B cell (primary cell): ENCODE measurements around the gene DLG2.

Experiments used
- CTCF ChIP-seq: fragments of 200-600 bp; IDR thresholded peaks from one replicate; pipeline ENCODE4 v1.8.0; 2022; ENCODE audit warnings: antibody characterized with exemption, mild to moderate bottlenecking
- EZH2 ChIP-seq: IDR thresholded peaks from 2 replicates; pipeline ENCODE4 v1.6.1; 2012; ENCODE audit warnings: borderline replicate concordance, low read depth, mild to moderate bottlenecking, moderate library complexity, low read length; ENCODE audit not compliant: insufficient read depth, poor library complexity, severe bottlenecking

- TF ChIP-seq CTCF (no peak), EZH2 (no peak)
Measured at GRCh38 chr11:83571302-83571701, 2055.8 kb downstream of the DLG2 start.
